HEK293 (cell line): ENCODE results near the gene EIF2B5.

ENCODE experiments used
- BCL11A ChIP-seq: fragments of 450-650 bp; formaldehyde crosslinking; IDR thresholded peaks from 2 replicates; pipeline ENCODE4 v1.5.1; 2016; ENCODE audit warnings: low read depth, missing biosample characterization, missing genetic modification characterization
- ZFP3 ChIP-seq: fragments of 450-650 bp; formaldehyde crosslinking; IDR thresholded peaks from 2 replicates; pipeline ENCODE4 v1.5.1; 2016; ENCODE audit warnings: low read depth, missing biosample characterization, missing genetic modification characterization
- ZNF223 ChIP-seq: fragments of 450-650 bp; formaldehyde crosslinking; IDR thresholded peaks from 2 replicates; pipeline ENCODE4 v1.5.1; 2016; ENCODE audit warnings: missing biosample characterization, missing genetic modification characterization
- ZNF24 ChIP-seq: fragments of 450-650 bp; formaldehyde crosslinking; IDR thresholded peaks from 2 replicates; pipeline ENCODE4 v1.5.1; 2016; ENCODE audit warnings: missing biosample characterization, missing genetic modification characterization
- ZNF37A ChIP-seq: fragments of 450-650 bp; IDR thresholded peaks from 2 replicates; pipeline ENCODE4 v1.5.1; 2018; ENCODE audit warnings: missing biosample characterization, missing genetic modification characterization
- ZNF629 ChIP-seq: fragments of 450-650 bp; formaldehyde crosslinking; IDR thresholded peaks from 2 replicates; pipeline ENCODE4 v1.5.1; 2017; ENCODE audit warnings: missing biosample characterization, missing genetic modification characterization
- ZNF777 ChIP-seq: fragments of 450-650 bp; formaldehyde crosslinking; IDR thresholded peaks from 2 replicates; pipeline ENCODE4 v1.5.1; 2017; ENCODE audit warnings: missing biosample characterization, missing genetic modification characterization, borderline replicate concordance
- TF ChIP-seq, protein P1 (sequence below): fragments of 450-650 bp; formaldehyde crosslinking; IDR thresholded peaks from 2 replicates; pipeline ENCODE4 v1.5.1; 2016; ENCODE audit warnings: missing biosample characterization, missing genetic modification characterization
- TF ChIP-seq, protein P2 (sequence below): fragments of 450-650 bp; formaldehyde crosslinking; IDR thresholded peaks from 2 replicates; pipeline ENCODE4 v1.5.1; 2016; ENCODE audit warnings: missing biosample characterization, missing genetic modification characterization
- TF ChIP-seq, protein P3 (sequence below): fragments of 450-650 bp; formaldehyde crosslinking; IDR thresholded peaks from 2 replicates; pipeline ENCODE4 v1.5.1; 2016; ENCODE audit warnings: missing biosample characterization, missing genetic modification characterization
- TF ChIP-seq, protein P4 (sequence below): fragments of 450-650 bp; formaldehyde crosslinking; conservative IDR thresholded peaks from 2 replicates; pipeline ENCODE4 v1.5.1; 2016; ENCODE audit warnings: low read depth, missing biosample characterization, missing genetic modification characterization

DNA sequence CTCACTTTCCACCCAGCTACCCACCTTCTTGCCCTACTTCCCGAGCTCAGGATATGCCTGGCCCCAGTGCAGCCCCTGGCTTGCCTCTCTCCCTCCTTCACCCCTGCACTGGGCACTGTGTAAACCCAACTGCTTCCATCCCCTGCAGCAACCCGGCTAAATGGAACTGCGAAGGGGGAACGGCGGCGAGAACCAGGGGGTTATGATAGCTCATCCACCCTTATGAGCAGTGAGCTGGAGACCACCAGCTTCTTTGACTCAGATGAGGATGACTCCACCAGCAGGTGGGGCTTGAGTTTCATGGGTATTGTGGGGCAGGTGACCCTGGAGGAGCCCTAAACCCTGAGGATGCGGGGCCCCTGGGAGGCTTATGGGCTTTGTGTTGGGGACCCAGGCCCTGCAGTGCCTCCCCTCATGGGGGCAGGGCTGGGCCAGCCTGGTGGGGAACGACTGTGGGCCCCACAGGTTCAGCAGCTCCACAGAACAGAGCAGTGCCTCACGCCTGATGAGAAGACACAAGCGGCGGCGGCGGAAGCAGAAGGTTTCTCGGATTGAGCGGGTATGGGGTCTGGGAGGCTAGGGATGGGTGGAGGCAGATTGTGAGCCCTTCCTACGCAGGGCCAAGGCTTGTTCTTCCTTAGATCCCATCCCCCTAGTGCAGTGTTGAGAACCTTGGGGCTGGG is 29.6 kb downstream of the EIF2B5 start:
- TF ChIP-seq, protein P1, sequence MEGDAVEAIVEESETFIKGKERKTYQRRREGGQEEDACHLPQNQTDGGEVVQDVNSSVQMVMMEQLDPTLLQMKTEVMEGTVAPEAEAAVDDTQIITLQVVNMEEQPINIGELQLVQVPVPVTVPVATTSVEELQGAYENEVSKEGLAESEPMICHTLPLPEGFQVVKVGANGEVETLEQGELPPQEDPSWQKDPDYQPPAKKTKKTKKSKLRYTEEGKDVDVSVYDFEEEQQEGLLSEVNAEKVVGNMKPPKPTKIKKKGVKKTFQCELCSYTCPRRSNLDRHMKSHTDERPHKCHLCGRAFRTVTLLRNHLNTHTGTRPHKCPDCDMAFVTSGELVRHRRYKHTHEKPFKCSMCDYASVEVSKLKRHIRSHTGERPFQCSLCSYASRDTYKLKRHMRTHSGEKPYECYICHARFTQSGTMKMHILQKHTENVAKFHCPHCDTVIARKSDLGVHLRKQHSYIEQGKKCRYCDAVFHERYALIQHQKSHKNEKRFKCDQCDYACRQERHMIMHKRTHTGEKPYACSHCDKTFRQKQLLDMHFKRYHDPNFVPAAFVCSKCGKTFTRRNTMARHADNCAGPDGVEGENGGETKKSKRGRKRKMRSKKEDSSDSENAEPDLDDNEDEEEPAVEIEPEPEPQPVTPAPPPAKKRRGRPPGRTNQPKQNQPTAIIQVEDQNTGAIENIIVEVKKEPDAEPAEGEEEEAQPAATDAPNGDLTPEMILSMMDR (tag by site-specific recombination), result no peak
- TF ChIP-seq ZNF24 (no peak), ZFP3 (no peak), ZNF37A (no peak), ZNF777 (tag by site-specific recombination) (no peak), ZNF629 (tag by site-specific recombination) (no peak), ZNF223 (tag by site-specific recombination) (no peak), BCL11A (tag by site-specific recombination) (no peak)
- TF ChIP-seq, protein P2, sequence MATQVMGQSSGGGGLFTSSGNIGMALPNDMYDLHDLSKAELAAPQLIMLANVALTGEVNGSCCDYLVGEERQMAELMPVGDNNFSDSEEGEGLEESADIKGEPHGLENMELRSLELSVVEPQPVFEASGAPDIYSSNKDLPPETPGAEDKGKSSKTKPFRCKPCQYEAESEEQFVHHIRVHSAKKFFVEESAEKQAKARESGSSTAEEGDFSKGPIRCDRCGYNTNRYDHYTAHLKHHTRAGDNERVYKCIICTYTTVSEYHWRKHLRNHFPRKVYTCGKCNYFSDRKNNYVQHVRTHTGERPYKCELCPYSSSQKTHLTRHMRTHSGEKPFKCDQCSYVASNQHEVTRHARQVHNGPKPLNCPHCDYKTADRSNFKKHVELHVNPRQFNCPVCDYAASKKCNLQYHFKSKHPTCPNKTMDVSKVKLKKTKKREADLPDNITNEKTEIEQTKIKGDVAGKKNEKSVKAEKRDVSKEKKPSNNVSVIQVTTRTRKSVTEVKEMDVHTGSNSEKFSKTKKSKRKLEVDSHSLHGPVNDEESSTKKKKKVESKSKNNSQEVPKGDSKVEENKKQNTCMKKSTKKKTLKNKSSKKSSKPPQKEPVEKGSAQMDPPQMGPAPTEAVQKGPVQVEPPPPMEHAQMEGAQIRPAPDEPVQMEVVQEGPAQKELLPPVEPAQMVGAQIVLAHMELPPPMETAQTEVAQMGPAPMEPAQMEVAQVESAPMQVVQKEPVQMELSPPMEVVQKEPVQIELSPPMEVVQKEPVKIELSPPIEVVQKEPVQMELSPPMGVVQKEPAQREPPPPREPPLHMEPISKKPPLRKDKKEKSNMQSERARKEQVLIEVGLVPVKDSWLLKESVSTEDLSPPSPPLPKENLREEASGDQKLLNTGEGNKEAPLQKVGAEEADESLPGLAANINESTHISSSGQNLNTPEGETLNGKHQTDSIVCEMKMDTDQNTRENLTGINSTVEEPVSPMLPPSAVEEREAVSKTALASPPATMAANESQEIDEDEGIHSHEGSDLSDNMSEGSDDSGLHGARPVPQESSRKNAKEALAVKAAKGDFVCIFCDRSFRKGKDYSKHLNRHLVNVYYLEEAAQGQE (tag by site-specific recombination), result no peak
- TF ChIP-seq, protein P3, sequence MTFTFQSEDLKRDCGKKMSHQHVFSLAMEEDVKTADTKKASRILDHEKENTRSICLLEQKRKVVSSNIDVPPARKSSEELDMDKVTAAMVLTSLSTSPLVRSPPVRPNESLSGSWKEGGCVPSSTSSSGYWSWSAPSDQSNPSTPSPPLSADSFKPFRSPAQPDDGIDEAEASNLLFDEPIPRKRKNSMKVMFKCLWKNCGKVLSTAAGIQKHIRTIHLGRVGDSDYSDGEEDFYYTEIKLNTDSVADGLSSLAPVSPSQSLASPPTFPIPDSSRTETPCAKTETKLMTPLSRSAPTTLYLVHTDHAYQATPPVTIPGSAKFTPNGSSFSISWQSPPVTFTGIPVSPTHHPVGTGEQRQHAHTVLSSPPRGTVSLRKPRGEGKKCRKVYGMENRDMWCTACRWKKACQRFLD (tag by site-specific recombination), result no peak
- TF ChIP-seq, protein P4, sequence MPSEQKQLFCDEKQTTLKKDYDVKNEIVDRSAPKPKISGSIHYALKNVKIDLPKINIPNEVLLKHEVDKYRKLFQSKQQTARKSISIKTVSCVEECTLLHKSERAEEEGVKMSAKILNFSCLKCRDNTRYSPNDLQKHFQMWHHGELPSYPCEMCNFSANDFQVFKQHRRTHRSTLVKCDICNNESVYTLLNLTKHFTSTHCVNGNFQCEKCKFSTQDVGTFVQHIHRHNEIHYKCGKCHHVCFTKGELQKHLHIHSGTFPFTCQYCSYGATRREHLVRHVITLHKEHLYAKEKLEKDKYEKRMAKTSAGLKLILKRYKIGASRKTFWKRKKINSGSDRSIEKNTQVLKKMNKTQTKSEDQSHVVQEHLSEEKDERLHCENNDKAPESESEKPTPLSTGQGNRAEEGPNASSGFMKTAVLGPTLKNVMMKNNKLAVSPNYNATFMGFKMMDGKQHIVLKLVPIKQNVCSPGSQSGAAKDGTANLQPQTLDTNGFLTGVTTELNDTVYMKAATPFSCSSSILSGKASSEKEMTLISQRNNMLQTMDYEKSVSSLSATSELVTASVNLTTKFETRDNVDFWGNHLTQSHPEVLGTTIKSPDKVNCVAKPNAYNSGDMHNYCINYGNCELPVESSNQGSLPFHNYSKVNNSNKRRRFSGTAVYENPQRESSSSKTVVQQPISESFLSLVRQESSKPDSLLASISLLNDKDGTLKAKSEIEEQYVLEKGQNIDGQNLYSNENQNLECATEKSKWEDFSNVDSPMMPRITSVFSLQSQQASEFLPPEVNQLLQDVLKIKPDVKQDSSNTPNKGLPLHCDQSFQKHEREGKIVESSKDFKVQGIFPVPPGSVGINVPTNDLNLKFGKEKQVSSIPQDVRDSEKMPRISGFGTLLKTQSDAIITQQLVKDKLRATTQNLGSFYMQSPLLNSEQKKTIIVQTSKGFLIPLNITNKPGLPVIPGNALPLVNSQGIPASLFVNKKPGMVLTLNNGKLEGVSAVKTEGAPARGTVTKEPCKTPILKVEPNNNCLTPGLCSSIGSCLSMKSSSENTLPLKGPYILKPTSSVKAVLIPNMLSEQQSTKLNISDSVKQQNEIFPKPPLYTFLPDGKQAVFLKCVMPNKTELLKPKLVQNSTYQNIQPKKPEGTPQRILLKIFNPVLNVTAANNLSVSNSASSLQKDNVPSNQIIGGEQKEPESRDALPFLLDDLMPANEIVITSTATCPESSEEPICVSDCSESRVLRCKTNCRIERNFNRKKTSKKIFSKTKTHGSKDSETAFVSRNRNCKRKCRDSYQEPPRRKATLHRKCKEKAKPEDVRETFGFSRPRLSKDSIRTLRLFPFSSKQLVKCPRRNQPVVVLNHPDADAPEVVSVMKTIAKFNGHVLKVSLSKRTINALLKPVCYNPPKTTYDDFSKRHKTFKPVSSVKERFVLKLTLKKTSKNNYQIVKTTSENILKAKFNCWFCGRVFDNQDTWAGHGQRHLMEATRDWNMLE (tag by site-specific recombination), result no peak
